Measurements from ENCODE around the gene SART1.
"Not testable (repeated sequence)": the region's sequence is repeated elsewhere in the genome, so short reads cannot be mapped to it uniquely, and the experiment has no call there.

SART1 gene

DNA sequence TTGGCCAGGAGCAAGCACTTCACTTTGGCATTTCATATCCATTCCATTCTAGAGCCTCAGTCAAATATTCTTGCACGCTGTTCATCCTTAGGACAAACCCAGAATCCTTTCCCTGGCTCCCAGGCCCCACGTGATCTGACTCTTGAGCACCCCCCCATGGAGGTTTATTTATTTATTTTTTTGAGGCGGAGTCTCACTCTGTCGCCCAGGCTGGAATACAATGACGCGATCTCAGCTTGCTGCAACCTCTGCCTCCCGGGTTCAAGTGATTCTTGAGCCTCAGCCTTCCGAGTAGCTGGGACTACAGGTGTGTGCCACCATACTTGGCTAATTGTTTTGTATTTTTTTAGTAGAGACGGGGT is 29.0 kb upstream of the SART1 start:
- no peak for DNase-seq

DNA sequence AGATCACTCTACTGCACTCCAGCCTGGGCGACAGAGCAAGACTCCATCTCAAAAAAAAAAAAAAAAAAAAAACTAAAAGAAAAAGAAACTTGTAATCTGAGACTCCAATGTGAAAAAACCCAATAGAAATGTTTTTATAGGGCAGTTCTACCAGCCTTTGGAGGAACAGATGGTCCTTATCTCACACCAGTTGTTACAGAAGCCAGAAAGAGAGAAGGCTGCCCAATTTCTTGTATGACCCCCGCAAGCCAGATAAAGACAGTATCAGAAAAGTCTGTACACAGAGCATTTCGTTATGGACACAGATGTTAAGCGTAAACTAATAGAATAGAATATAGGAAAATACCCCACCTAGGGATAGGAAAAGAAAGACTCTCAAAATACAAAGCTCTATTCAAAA is 27.5 kb upstream of the SART1 start:
- no peak for DNase-seq

DNA sequence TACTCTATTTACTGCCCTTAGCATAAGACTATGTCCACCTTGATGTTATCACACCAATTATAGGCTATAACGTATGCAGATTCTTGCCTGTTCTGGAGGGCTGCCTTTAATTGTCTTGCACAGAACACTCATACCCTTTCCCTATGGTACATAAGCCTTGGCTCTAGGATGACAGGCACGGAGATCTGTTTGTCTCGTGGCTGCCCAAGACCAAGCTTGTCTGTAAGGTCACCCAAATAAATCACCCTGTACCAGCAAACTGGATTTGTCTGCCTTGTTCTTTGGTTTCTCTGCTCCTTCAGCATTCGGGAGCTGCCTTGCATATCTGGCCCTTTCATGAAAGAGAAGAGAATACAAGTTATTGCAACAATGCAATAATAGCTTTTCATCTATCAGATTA is 23.8 kb upstream of the SART1 start:
- no peak for DNase-seq

DNA sequence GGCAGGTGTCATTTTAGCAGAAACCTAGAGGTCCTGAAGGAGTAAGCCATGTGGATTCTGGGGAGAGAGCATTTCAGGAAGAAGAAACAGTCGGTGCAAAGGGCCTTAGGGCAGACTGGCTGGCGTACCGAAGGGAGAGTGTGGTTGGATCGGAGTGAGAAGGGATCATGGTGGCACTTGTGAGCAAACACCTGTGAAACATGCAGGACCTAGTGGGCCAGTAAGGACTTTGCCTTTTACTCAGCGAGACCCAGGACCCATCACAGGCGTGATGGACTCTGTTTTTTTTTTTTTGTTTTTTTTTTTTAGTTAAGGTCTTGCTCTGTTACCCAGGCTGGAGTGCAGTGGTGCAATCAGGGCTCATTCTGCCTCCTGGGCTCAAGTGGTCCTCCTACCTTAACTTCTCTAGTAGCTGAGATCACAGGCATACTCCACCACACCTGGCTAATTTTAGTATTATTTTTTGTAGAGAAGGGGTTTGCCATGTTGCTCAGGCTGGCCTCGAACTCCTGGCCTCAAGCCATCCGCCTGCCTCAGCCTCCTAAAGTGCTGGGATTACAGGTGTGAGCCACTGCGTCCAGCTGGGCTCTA is 19.7 kb upstream of the SART1 start:
- DNase-seq: no peak

DNA sequence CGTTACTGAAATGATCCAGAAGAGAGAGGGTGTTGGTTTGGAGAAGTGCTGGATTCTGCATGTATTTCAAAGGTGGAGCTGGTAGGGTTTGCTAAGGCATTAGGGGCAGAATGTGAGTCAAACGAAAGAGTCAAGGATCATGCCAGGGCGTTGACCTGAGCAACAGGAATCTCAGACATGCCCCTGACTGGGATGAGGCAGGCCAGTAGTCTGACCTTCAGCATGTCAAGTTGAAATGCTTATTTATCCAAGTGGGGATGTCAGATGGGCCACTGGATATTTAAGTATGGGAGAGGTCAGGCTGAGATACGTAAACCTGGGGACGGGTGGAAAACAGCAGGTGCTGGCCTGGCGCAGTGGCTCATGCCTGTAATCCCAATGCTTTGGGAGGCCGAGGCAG is 19.0 kb upstream of the SART1 start:
- DNase-seq: no peak

DNA sequence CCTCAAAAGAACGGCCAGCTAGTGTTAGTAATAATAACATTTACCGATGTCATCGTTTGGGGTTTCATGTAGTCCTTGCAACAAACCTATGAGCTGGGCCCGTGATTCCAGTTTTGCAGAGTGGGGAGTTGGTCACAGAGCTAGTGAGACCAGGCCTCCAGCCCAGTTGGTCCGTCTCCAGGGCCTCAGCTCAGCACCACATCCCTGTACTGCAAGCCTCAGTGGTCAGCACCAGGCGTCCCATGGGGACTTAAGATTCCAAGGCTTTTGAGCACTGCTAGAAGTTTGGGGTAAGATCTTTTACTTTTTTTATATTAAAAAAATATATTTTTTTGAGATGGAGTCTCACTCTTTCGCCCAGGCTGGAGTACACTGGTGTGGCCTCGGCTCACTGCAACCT is 17.3 kb upstream of the SART1 start:
- no peak for DNase-seq

DNA sequence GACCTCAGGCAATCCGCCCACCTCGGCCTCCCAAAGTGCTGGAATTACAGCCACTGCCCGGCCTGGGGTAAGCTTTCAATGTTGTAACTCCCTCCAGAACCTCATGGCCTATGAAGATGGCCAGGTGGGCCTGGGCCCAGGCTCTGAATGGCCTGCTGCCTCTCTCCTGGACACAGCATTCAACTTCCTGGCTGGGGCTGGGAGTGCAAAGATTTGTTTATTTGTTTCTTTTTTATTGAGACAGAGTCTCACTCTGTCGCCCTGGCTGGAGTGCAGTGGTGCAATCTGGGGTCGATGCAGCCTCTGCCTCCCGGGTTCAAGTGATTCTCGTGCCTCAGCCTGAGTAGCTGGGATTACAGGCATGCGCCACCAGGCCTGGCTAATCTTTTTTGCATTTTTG is 16.8 kb upstream of the SART1 start:
- no peak for DNase-seq

DNA sequence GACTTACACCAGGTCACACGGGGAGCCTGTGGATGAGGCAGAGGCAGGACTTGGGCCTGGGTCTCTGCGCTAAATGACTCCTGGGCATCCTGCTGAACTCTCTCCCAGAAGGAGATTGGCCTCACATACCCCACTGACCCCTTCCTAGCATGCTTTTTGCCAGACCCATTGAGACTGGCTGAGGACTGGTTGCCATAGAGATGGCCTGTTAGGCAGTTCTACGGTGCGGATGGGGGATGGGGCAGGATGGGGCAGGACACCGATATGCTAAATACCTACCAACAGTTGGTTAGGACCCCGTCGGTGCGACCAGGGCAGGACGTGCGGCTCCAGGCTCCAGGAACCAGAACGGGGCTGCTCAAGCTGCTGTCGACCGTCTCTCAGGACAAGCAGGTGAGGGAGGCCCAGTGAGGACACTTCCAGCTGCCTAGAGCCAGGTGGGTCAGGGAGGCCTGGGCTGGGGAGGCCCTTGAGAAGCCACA is 16.1 kb upstream of the SART1 start, which contains the start of gene TSGA10IP:
TSS of gene TSGA10IP (plus strand) at position 51 of the 482 bp plus-strand sequence. CDS start at position 247, 196 bp downstream.
- DNase-seq: no peak

DNA sequence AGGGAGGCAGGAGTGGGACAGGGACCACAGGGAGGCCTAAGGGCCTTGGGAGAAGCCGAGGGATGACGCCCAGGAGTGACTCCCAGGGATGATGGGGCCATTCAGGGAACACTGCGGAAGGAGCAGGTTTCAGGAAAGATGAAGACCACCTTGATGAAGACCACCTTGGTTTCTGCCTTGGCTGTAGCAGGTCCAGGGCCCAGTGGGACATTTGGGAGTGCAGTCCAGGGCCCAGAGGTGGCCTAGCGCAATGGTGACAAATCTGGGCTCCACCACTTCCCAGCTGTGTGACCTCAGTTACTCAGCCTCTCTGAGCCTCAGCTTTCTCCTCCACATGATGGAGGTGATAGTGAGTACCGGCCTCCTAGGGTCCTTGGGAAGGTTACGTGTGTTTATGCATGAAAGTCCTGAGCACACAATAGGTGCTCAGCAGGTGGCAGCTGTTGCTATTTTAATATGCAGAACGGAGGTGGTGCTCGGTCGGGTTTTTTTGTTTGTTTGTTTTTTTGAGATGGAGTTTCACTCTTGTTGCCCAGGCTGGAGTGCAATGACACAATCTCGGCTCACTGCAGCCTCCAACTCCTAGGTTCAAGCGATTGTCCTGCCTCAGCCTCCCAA is 15.5 kb upstream of the SART1 start:
- no peak for DNase-seq

DNA sequence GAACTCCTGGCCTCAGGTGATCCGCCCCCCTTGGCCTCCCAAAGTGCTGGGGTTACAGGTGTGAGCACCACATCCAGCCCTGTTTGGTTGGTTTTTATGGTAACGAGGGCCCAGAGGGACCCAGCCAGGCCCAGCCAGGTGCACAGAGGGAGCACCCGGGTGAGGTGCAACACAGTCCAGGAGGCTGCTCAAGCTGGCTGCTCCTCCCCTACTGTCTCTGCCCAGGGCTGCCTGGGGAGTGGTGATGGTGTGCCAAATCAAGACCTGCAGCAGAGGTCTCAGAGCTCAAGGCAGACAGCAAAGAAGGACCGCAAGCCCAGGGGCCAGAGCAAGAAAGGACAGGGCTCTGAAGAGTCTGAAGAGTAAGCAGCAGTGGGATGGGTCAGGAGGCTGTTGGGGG is 14.9 kb upstream of the SART1 start:
- no peak for DNase-seq

DNA sequence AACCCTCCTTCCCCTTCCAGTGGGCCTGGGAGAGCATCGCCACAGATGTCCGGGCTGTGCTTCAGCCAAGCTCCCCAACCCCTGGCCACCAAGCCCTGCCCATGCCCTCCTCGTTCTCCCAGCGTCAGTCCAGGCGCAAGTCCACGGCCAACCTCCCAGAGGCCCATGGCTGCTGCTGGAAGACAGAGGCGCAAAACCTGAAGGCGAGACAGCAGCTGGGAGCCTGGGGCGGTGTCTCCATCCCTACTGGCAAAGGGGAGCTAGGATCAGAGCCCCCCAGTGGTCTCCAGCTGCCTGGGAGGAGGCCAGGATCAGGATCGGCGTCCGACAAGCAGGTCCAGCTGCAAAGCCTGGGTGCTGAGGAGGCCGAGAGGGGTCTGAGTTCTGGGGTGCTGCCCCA is 14.4 kb upstream of the SART1 start:
- DNase-seq: no peak

DNA sequence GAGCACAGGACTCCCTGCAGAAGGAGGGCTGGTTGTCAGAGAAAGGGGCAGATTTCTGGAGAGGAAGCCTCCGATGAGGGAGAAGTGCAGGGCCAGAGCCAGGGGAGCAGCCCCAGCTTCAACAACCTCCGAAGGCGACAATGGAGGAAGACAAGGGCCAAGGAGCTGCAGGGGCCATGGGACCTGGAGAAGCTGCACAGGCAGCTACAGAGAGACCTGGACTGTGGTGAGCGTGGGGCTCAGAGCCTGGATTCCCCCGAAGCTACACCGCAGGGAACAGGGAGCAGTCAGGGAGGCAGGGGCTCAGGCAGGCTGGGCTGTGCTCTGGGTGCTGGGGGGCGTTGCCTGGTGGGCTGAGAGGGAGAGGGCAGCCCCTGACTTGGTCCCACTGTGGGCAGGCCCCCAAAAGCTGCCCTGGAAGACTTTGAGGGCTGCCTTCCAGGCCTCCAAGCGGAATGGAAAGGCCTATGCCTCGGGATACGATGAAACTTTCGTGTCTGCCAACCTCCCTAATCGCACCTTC is 13.9 kb upstream of the SART1 start:
- DNase-seq: no peak

DNA sequence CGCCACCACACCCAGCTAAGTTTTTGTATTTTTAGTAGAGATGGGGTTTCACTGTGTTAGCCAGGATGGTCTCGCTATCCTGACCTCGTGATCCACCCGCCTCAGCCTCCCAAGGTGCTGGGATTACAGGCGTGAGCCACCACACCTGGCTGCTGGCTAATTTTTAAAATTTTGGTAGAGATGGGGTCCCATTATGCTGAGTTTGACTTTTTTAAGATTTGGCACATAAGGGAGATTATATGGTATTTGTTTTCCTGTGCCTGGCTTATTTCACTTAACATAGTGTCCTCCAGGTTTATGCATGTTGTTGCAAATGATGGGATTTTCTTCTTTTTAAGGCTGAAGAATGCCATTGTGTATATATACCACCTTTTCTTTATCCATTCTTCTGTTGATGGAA is 10.8 kb upstream of the SART1 start:
- not testable (repeated sequence) for DNase-seq

DNA sequence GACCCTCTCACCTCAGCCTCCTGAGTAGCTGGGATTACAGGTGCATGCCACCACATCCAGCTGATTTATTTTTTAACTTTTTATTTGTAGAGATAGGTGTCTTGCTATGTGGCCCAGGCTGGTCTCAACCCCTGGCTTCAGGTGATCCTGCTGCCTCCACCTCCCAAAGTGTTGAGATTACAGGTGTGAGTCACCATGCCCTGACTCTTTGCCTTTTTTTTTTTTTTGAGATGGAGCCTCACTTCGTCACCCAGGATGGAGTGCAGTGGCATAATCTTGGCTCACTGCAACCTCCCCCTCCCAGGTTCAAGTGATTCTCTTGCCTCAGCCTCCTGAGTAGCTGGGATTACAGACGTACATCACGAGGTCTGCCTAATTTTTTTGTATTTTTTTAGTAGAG is 9.9 kb upstream of the SART1 start:
- not testable (repeated sequence) for DNase-seq

DNA sequence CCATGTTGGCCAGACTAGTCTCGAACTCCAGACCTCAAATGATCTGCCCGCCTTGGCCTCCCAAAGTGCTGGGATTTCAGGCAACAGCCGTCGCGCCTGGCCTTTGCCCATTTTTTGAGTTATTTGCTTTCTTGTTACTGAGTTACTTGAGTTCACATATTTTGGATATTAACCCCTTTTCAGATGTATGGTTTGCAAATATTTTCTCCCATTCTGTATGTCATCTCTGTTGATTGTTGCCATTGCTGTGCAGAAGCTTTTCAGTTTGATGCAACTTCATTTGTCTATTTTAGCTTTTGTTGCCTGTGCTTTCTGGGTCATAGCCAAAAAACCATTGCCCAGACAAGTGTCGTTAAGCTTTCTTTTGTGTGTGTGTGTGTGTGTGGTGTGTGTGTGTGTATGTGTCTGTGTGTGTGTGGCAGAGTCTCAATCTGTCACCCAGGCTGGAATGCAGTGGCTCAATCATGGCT is 9.4 kb upstream of the SART1 start:
- DNase-seq: no peak

DNA sequence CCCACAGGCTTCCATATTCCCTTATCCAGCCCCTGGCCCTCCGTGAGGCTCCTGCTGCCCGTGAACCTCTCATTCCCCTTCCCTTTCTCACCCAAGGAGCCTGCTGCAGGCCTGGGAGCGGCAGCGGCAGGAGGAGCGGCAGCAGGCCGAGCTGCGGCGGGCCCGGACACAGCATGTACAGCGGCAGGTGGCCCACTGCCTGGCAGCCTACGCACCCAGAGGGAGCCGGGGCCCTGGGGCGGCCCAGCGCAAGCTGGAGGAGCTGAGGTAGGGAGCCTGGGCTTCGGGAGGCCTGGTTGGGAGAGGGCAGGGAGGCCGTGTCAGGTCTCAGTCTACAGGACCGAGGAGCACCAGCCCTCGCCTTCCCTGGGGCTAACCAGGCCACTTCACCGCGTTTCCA is 8.1 kb upstream of the SART1 start:
- DNase-seq: no peak

DNA sequence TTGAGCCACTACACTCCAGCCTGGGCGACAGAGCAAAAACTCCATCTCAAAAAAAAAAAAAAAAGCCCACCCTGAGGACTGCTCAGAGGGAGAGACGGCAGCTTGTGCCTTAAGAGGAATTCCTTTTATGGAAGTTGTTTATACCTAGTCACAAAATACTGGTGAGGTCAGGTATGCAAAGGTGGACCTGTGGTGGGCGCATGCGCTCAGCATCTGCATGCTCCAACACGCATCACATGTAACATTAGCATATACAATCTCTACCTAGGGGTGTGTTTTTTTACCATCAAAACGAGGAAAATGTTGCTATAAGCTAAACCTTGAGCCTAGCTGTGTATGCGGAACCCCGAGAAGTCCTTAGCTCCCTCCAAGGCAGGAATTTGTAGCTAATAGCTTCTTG is 6.8 kb upstream of the SART1 start:
- DNase-seq: no peak

DNA sequence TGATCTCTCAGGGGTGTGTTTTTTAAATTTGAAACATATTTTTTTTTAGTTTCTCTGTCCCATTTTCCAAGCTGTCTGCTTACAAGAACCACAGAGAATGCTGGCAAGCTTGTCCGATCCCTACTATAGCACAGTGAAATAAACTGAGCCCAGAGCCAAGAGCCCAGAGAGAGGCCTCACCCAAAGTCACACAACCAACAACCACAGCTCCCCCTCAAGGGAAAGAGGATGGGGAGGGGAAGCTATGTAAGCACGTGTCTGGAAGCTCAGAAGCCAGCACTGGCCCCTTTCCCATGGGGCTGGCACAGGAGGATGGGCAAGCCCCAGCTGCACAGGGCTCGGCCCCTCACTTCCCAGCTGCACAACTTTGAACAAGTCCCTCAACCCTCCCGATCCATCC is 3.2 kb upstream of the SART1 start:
- no peak for DNase-seq

DNA sequence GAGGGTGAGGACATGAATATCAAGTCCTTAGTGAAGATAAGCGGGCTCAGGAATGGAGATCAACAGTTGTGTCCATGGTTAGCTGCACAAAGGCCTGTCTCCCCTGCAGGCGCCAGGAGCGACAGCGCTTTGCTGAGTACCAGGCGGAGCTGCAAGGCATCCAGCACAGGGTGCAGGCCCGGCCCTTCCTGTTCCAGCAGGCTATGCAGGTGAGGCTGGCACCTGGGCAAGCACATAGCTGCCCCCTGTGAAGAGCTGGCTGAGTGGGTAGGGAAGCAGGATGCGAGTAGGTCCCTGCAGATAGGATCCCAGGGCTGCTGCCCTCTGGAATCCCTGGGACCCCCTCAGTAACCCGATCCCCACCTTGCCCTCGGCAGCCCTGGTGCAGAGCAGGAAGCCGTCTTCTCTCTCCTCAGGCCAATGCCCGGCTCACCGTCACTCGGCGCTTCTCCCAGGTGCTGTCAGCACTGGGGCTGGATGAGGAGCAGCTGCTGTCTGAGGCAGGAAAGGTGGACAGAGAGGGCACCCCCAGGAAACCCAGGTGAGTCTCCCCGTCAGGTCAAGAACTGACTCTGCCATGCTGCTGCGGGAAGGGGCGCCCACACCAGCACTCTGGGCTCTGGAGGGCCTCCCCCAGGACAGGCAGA is 2.6 kb upstream of the SART1 start:
- DNase-seq: no peak

DNA sequence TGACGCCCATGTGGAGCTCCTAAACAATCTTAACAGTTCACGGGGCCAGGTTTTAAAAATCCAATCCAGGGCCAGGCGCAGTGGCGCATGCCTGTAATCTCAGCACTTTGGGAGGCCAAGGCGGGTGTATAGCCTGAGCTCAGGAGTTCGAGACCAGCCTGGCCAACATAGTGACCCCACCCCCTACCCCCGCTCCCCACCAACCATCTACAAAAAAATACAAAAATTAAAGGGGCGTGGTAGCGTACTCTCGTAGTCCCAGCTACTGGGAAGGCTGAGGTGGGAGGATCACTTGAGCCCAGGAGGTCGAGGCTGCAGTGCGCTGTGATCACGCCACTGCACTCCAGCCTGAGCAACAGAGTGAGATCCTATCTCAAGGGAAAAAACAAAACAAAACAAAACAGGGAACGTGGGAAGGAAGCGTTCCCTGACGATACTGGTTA is 689 bp upstream of the SART1 start:
- DNase-seq: no peak

DNA sequence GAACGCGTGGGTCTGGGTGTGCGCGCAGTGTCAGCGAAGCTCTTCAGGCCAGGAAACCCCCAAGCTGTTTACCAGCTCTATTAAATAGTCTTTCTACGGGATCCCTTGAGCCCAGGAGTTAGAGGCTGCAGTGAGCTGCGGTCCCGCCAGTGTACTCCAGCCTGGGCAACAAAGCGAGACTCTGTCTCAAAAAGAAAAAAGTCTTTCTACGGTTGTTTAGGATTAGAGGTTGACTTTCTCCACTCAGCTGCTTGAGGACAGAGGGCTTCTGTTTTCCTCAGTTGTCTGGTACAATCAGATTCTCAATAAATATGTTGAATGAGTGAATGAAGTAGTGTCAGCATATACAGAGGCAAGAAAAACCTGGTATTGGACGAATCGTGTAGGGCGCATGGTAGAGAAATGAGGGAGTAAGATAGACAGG is 619 bp downstream of the SART1 start:
- DNase-seq: no peak

DNA sequence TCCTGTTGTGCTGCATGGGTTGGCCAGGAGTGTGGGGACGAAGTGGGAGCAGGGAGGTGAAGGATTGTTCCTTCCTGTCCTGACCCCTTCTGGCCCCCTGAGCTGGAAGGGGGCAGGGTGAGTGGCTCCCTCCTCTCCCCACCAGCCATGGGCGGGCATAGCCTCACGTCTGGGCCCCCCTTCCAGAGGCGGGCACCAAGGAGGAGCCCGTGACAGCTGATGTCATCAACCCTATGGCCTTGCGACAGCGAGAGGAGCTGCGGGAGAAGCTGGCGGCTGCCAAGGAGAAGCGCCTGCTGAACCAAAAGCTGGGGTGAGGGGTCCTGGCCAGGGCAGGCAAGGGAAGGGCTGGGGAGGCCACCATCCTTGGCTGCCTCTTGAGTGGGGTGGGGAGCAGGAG is 3.4 kb downstream of the SART1 start:
- DNase-seq: no peak

DNA sequence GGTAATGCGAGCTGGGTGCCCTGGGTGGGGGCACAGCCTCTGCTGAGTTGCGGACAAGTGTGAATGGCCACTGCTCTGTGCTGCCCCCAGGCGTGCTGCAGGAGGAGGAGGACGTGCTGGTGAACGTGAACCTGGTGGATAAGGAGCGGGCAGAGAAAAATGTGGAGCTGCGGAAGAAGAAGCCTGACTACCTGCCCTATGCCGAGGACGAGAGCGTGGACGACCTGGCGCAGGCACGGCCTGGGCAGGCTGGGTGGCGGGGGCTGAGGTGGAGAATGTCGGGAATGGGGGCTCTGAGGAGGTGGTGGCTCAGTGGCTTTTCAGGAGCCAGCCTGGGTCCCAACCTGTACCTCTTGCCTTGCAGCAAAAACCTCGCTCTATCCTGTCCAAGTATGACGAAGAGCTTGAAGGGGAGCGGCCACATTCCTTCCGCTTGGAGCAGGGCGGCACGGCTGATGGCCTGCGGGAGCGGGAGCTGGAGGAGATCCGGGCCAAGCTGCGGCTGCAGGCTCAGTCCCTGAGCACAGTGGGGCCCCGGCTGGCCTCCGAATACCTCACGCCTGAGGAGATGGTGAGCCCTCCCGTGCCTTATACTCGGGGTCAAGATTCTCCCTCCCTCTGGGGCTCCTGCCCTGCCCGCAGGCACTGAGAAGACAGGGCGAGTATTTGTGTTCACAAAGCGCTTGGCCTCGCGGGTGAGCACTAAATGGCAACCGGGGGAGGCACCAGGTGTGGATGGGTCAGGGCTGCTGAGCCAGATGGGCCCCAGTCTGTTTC is 4.6 kb downstream of the SART1 start:
- no peak for DNase-seq

Data from activated T-cell treated with anti-CD3 and anti-CD28 coated beads for 4 hours (primary cell).